Measurements from ENCODE around the gene AP3S2.

- TF ChIP-seq, protein P1, sequence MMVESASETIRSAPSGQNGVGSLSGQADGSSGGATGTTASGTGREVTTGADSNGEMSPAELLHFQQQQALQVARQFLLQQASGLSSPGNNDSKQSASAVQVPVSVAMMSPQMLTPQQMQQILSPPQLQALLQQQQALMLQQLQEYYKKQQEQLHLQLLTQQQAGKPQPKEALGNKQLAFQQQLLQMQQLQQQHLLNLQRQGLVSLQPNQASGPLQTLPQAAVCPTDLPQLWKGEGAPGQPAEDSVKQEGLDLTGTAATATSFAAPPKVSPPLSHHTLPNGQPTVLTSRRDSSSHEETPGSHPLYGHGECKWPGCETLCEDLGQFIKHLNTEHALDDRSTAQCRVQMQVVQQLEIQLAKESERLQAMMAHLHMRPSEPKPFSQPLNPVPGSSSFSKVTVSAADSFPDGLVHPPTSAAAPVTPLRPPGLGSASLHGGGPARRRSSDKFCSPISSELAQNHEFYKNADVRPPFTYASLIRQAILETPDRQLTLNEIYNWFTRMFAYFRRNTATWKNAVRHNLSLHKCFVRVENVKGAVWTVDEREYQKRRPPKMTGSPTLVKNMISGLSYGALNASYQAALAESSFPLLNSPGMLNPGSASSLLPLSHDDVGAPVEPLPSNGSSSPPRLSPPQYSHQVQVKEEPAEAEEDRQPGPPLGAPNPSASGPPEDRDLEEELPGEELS (CRISPR knock-in tag; IDR thresholded peaks at IDR 0.05), result no peak
- TF ChIP-seq, protein P2, sequence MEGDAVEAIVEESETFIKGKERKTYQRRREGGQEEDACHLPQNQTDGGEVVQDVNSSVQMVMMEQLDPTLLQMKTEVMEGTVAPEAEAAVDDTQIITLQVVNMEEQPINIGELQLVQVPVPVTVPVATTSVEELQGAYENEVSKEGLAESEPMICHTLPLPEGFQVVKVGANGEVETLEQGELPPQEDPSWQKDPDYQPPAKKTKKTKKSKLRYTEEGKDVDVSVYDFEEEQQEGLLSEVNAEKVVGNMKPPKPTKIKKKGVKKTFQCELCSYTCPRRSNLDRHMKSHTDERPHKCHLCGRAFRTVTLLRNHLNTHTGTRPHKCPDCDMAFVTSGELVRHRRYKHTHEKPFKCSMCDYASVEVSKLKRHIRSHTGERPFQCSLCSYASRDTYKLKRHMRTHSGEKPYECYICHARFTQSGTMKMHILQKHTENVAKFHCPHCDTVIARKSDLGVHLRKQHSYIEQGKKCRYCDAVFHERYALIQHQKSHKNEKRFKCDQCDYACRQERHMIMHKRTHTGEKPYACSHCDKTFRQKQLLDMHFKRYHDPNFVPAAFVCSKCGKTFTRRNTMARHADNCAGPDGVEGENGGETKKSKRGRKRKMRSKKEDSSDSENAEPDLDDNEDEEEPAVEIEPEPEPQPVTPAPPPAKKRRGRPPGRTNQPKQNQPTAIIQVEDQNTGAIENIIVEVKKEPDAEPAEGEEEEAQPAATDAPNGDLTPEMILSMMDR (IDR thresholded peaks at IDR 0.05), result no peak
- TF ChIP-seq MYBL2 (CRISPR knock-in tag; IDR thresholded peaks at IDR 0.05) (no peak), NR3C1 (CRISPR knock-in tag; conservative IDR thresholded peaks at IDR 0.05; ENCODE audit: low read depth) (no peak), ELF4 (CRISPR knock-in tag; IDR thresholded peaks at IDR 0.05; ENCODE audit: low read depth) (no peak), USF2 (CRISPR knock-in tag; IDR thresholded peaks at IDR 0.05) (no peak), TCF7 (CRISPR knock-in tag; IDR thresholded peaks at IDR 0.05; ENCODE audit: low read depth) (no peak), TP53 (CRISPR knock-in tag; IDR thresholded peaks at IDR 0.05) (no peak), SMAD3 (CRISPR knock-in tag; IDR thresholded peaks at IDR 0.05; ENCODE audit: borderline replicate concordance) (no peak), FOXJ3 (CRISPR knock-in tag; IDR thresholded peaks at IDR 0.05; ENCODE audit: borderline replicate concordance) (no peak), ZBTB21 (CRISPR knock-in tag; IDR thresholded peaks at IDR 0.05; ENCODE audit: borderline replicate concordance) (no peak; the same call in 1 of the 2 replicates), FOXK1 (CRISPR knock-in tag; IDR thresholded peaks at IDR 0.05) (no peak), ZNF671 (CRISPR knock-in tag; IDR thresholded peaks at IDR 0.05) (no peak)
Measured at GRCh38 chr15:89912145-89912673, 18.4 kb upstream of the AP3S2 start.
